DOHH2 (cell line): ENCODE results near the gene ARL15.

Experiments
- H3F3A ChIP-seq: fragments of 200-600 bp; sonication (generic), shearing (Covaris generic); 2 replicates; pipeline ENCODE4 v1.6.0; 2016; ENCODE audit warnings: antibody characterized with exemption, mild to moderate bottlenecking; ENCODE audit not compliant: control insufficient read depth, insufficient read depth
- H3K27ac ChIP-seq: fragments of 200-600 bp; sonication (generic); 2 replicates; pipeline ENCODE4 v1.5.1; 2014; ENCODE audit warnings: low read depth, mild to moderate bottlenecking, low read length, moderate library complexity
- H3K27me3 ChIP-seq: fragments of 200-600 bp; sonication (generic); 2 replicates; pipeline ENCODE4 v1.6.1; 2014; ENCODE audit warnings: mild to moderate bottlenecking, low read length, mixed read lengths; ENCODE audit not compliant: control insufficient read depth
- H3K36me3 ChIP-seq: fragments of 200-600 bp; sonication (generic); 2 replicates; pipeline ENCODE4 v1.6.1; 2014; ENCODE audit warnings: mild to moderate bottlenecking, low read length, moderate library complexity, mixed read lengths; ENCODE audit not compliant: control insufficient read depth
- H3K4me1 ChIP-seq: fragments of 200-600 bp; sonication (generic); 2 replicates; pipeline ENCODE4 v1.6.1; 2014; ENCODE audit warnings: mild to moderate bottlenecking, low read length, mixed read lengths; ENCODE audit not compliant: control insufficient read depth
- H3K4me2 ChIP-seq: fragments of 200-600 bp; sonication (generic); 2 replicates; pipeline ENCODE4 v1.6.0; 2014; ENCODE audit warnings: mild to moderate bottlenecking, low read length, moderate library complexity
- H3K4me3 ChIP-seq: fragments of 200-600 bp; sonication (generic); 2 replicates; pipeline ENCODE4 v1.5.1; 2014; ENCODE audit warnings: mild to moderate bottlenecking, low read length, mixed read lengths
- H3K79me2 ChIP-seq: fragments of 200-600 bp; sonication (generic); 2 replicates; pipeline ENCODE4 v1.6.1; 2014; ENCODE audit warnings: mild to moderate bottlenecking, low read length, mixed read lengths; ENCODE audit not compliant: control insufficient read depth
- H3K9me2 ChIP-seq: fragments of 200-600 bp; sonication (generic); replicated peaks from 2 replicates; pipeline ENCODE4 v1.6.1; 2014; ENCODE audit warnings: mild to moderate bottlenecking, low read length, mixed read lengths; ENCODE audit not compliant: control insufficient read depth
- H3K9me3 ChIP-seq: fragments of 200-600 bp; sonication (generic); 2 replicates; pipeline ENCODE4 v1.6.1; 2014; ENCODE audit warnings: antibody characterized with exemption, low read length, mixed read lengths; ENCODE audit not compliant: control insufficient read depth, insufficient read depth
- H4K20me1 ChIP-seq: fragments of 200-600 bp; sonication (generic); 2 replicates; pipeline ENCODE4 v1.6.0; 2014; ENCODE audit warnings: low read depth, mild to moderate bottlenecking, antibody characterized with exemption, low read length, moderate library complexity; ENCODE audit not compliant: control insufficient read depth, insufficient read depth
- EZH2phosphoT487 ChIP-seq: fragments of 200-600 bp; sonication (generic); IDR thresholded peaks from 2 replicates; pipeline ENCODE4 v1.6.1; 2017; ENCODE audit warnings: borderline replicate concordance, mild to moderate bottlenecking, antibody characterized with exemption, low read length, moderate library complexity, mixed read lengths
- TF ChIP-seq, protein P1 (sequence below): fragments of 200-600 bp; sonication (generic); IDR thresholded peaks from one replicate; pipeline ENCODE4 v1.5.1; 2014; ENCODE audit warnings: antibody characterized with exemption, mild to moderate bottlenecking, low read depth, low read length; ENCODE audit not compliant: poor library complexity, severe bottlenecking

The ARL15 gene

DNA sequence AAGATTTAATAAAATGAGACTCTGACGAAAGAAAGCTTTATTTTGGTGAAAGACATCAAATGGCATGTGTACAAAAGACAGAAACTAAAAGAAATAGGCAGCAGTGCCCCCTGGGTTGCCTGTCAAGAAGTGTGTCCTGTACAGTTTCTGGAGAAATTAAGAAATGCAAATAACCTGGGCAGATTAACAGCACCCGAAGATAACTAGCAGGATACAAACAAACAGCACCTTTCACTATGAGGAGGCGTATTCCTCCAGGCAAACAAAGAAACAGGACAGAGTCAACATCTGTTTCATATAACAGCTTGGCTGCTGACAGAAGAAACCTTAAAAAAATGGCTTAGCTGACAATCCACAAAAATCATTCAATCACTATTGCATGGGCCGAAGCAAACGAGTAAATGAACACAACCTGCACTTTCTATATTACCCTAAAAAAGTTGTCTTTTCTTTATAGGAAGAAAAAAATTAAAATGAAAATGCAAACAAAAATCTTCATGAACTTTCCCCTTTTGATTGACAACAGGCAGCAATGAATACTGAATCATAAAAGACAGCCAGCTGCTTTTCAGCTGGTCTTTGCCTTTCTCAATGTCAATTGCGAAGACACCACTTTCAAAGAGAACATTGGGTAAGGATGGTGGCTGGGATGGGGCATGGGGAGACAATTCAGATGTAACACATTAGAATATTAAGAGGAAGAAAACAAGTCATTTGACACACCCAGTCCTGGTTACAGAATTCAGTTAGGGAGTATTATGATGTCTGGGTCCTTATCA is 162.1 kb downstream of the ARL15 start:
- TF ChIP-seq, protein P1, sequence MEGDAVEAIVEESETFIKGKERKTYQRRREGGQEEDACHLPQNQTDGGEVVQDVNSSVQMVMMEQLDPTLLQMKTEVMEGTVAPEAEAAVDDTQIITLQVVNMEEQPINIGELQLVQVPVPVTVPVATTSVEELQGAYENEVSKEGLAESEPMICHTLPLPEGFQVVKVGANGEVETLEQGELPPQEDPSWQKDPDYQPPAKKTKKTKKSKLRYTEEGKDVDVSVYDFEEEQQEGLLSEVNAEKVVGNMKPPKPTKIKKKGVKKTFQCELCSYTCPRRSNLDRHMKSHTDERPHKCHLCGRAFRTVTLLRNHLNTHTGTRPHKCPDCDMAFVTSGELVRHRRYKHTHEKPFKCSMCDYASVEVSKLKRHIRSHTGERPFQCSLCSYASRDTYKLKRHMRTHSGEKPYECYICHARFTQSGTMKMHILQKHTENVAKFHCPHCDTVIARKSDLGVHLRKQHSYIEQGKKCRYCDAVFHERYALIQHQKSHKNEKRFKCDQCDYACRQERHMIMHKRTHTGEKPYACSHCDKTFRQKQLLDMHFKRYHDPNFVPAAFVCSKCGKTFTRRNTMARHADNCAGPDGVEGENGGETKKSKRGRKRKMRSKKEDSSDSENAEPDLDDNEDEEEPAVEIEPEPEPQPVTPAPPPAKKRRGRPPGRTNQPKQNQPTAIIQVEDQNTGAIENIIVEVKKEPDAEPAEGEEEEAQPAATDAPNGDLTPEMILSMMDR: no peak
- no peak for TF ChIP-seq EZH2phosphoT487
- Histone ChIP-seq H3K9me2 (no peaks in the 10 kb centered on the region; the same call in 1 of the 2 replicates), H3K79me2 (no peaks in the 10 kb centered on the region), H3K9me3 (no peaks in the 10 kb centered on the region), H3K4me3 (no peak overlapping the region), H3F3A (no peaks in the 10 kb centered on the region), H3K4me1 (no peaks in the 10 kb centered on the region), H4K20me1 (no peaks in the 10 kb centered on the region), H3K4me2 (no peak overlapping the region), H3K27me3 (no peaks in the 10 kb centered on the region), H3K27ac (no peak overlapping the region), H3K36me3 (no peaks in the 10 kb centered on the region)

DNA sequence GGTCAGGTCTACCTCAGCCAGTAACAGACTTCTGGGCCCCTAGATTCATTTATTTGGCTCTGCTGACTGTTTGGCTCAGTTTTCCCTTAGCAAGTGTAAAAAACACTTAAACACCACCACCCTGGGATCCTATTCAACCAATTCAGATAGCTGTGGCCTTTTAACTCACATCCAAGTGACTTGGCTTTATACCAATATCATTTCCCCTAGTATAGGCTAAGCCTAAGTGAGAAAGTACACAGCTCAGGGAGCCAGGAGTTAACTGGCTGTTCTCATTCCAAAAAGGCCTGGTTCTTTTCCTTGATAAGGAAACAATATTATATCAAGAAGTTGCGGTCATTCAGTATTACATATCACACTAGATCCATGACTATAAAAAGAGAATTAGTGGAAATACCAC is 163.5 kb downstream of the ARL15 start:
- Histone ChIP-seq H3K4me2 (no peak overlapping the region), H3K27ac (no peak overlapping the region), H3F3A (no peaks in the 10 kb centered on the region), H4K20me1 (no peaks in the 10 kb centered on the region), H3K4me3 (no peak overlapping the region), H3K79me2 (no peaks in the 10 kb centered on the region), H3K4me1 (no peaks in the 10 kb centered on the region), H3K9me3 (no peaks in the 10 kb centered on the region), H3K27me3 (no peaks in the 10 kb centered on the region), H3K36me3 (no peaks in the 10 kb centered on the region), H3K9me2 (no peaks in the 10 kb centered on the region; the same call in 1 of the 2 replicates)
- TF ChIP-seq, protein P1: no peak
- TF ChIP-seq EZH2phosphoT487: no peak

DNA sequence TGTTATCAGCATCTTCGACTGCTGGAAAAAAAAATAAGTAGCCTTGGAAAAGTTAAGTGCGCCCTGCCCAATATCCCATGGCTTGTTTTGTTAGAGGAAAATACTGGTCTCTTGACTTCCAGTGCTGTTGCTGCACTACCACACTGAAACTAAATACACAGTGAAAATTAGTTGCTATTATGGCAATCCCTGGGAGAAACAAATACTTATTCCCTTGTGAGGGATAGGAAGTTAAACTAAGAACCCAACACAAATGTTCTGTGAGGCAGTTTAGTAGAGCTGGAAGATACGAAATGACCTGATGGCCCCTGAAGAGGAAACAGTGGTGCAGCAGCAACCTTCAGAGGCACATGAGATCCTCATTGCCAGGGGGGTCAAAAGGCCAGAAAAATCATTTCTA is 164.0 kb downstream of the ARL15 start:
- Histone ChIP-seq H4K20me1 (no peaks in the 10 kb centered on the region), H3K9me2 (no peaks in the 10 kb centered on the region; the same call in 1 of the 2 replicates), H3K36me3 (no peaks in the 10 kb centered on the region), H3K9me3 (no peaks in the 10 kb centered on the region), H3K4me1 (no peaks in the 10 kb centered on the region), H3K27me3 (no peaks in the 10 kb centered on the region), H3K4me3 (no peak overlapping the region), H3K4me2 (no peak overlapping the region), H3K27ac (no peak overlapping the region), H3F3A (no peaks in the 10 kb centered on the region), H3K79me2 (no peaks in the 10 kb centered on the region)
- TF ChIP-seq, protein P1: no peak
- no peak for TF ChIP-seq EZH2phosphoT487
